Measurements from ENCODE around the gene MTREX.

MTREX gene

GRCh38 chr5:55364537-55365055 lies 56.8 kb downstream of the MTREX start:
- H3K4me2 ChIP-seq (ENCODE audit: low read length), result no peak overlapping the region
- H3K9me2 ChIP-seq (replicated peaks; ENCODE audit: control insufficient read depth, low read length), result no peaks in the 10 kb centered on the region
- H3K27me3 ChIP-seq (ENCODE audit: control insufficient read depth, low read length), result no peaks in the 10 kb centered on the region
- no peaks in the 10 kb centered on the region for H3K4me1 ChIP-seq (ENCODE audit: control insufficient read depth, low read length)
- TF ChIP-seq EZH2phosphoT487 (IDR thresholded peaks at IDR 0.05; ENCODE audit: borderline replicate concordance, low read length), result no peak
- TF ChIP-seq, protein P1, sequence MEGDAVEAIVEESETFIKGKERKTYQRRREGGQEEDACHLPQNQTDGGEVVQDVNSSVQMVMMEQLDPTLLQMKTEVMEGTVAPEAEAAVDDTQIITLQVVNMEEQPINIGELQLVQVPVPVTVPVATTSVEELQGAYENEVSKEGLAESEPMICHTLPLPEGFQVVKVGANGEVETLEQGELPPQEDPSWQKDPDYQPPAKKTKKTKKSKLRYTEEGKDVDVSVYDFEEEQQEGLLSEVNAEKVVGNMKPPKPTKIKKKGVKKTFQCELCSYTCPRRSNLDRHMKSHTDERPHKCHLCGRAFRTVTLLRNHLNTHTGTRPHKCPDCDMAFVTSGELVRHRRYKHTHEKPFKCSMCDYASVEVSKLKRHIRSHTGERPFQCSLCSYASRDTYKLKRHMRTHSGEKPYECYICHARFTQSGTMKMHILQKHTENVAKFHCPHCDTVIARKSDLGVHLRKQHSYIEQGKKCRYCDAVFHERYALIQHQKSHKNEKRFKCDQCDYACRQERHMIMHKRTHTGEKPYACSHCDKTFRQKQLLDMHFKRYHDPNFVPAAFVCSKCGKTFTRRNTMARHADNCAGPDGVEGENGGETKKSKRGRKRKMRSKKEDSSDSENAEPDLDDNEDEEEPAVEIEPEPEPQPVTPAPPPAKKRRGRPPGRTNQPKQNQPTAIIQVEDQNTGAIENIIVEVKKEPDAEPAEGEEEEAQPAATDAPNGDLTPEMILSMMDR (IDR thresholded peaks at IDR 0.05; ENCODE audit: low read depth, low read length, poor library complexity, severe bottlenecking), result no peak
- H3K9me3 ChIP-seq (ENCODE audit: control insufficient read depth, insufficient read depth, low read length), result no peaks in the 10 kb centered on the region
- H3K79me2 ChIP-seq (ENCODE audit: control insufficient read depth, low read length), result no peaks in the 10 kb centered on the region
- H3K36me3 ChIP-seq (ENCODE audit: control insufficient read depth, low read length), result peaks cover 60% of the 10 kb centered on the region
- H3F3A ChIP-seq (ENCODE audit: control insufficient read depth, insufficient read depth), result no peaks in the 10 kb centered on the region
- H3K4me3 ChIP-seq (ENCODE audit: low read length), result no peak overlapping the region
- H4K20me1 ChIP-seq (ENCODE audit: control insufficient read depth, insufficient read depth, low read depth, low read length), result no peaks in the 10 kb centered on the region
- no peak overlapping the region for H3K27ac ChIP-seq (ENCODE audit: low read depth, low read length)

- H3F3A ChIP-seq (ENCODE audit: control insufficient read depth, insufficient read depth), result no peaks in the 10 kb centered on the region
- no peaks in the 10 kb centered on the region for H3K79me2 ChIP-seq (ENCODE audit: control insufficient read depth, low read length)
- no peaks in the 10 kb centered on the region for H3K9me3 ChIP-seq (ENCODE audit: control insufficient read depth, insufficient read depth, low read length)
- peaks cover 69% of the 10 kb centered on the region for H3K36me3 ChIP-seq (ENCODE audit: control insufficient read depth, low read length)
- no peaks in the 10 kb centered on the region for H3K9me2 ChIP-seq (replicated peaks; ENCODE audit: control insufficient read depth, low read length)
- no peaks in the 10 kb centered on the region for H3K4me1 ChIP-seq (ENCODE audit: control insufficient read depth, low read length)
- no peaks in the 10 kb centered on the region for H3K27me3 ChIP-seq (ENCODE audit: control insufficient read depth, low read length)
- H3K4me3 ChIP-seq (ENCODE audit: low read length), result no peak overlapping the region
- no peak overlapping the region for H3K27ac ChIP-seq (ENCODE audit: low read depth, low read length)
- H4K20me1 ChIP-seq (ENCODE audit: control insufficient read depth, insufficient read depth, low read depth, low read length), result no peaks in the 10 kb centered on the region
- H3K4me2 ChIP-seq (ENCODE audit: low read length), result no peak overlapping the region
- TF ChIP-seq, protein P1 (IDR thresholded peaks at IDR 0.05; ENCODE audit: low read depth, low read length, poor library complexity, severe bottlenecking), result no peak
- TF ChIP-seq EZH2phosphoT487 (IDR thresholded peaks at IDR 0.05; ENCODE audit: borderline replicate concordance, low read length), result no peak
Observed at GRCh38 chr5:55370291-55370925, 62.6 kb downstream of the MTREX start.

DNA sequence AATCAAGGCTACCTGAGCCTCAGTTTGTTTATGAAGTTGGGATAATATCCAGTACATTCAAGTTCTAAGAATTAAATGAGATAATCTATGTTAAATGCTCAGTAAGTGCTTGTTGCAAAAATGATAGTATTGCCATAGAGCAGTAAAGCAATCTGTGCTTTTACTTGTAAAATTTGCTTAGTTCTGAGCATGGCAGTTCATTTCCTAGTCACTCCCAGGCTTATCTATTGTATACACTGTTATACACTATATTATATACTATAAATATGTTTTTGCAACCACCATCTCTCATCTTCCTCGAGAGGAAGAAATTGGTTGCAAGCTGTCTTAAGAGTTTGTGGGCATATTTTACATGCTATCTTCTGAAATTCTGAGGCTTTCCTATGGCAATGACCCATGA lies 63.4 kb downstream of the MTREX start:
- Histone ChIP-seq H3K4me2 (ENCODE audit: low read length) (no peak overlapping the region), H3K79me2 (ENCODE audit: control insufficient read depth, low read length) (no peaks in the 10 kb centered on the region), H3K4me3 (ENCODE audit: low read length) (no peak overlapping the region), H3K27ac (ENCODE audit: low read depth, low read length) (no peak overlapping the region), H3F3A (ENCODE audit: control insufficient read depth, insufficient read depth) (no peaks in the 10 kb centered on the region), H4K20me1 (ENCODE audit: control insufficient read depth, insufficient read depth, low read depth, low read length) (no peaks in the 10 kb centered on the region), H3K9me3 (ENCODE audit: control insufficient read depth, insufficient read depth, low read length) (no peaks in the 10 kb centered on the region), H3K27me3 (ENCODE audit: control insufficient read depth, low read length) (no peaks in the 10 kb centered on the region), H3K36me3 (ENCODE audit: control insufficient read depth, low read length) (peaks cover 69% of the 10 kb centered on the region), H3K9me2 (replicated peaks; ENCODE audit: control insufficient read depth, low read length) (no peaks in the 10 kb centered on the region), H3K4me1 (ENCODE audit: control insufficient read depth, low read length) (no peaks in the 10 kb centered on the region)
- TF ChIP-seq, protein P1 (IDR thresholded peaks at IDR 0.05; ENCODE audit: low read depth, low read length, poor library complexity, severe bottlenecking), result no peak
- no peak for TF ChIP-seq EZH2phosphoT487 (IDR thresholded peaks at IDR 0.05; ENCODE audit: borderline replicate concordance, low read length)
